H1 (cell line): Measurements from ENCODE around the gene ZNF608. TPM values are rescaled to one million over a fixed set of nuclear protein-coding genes. Genes with fewer than 3 reads are reported as not detected.

Experiments
- CTCF ChIA-PET: fragments of 300-600 bp; sonication (Branson Sonifier 250); formaldehyde crosslinking; loops from one replicate; lab custom pipeline; 2021; ENCODE audit not compliant: partially characterized antibody; lab: Charles Lee
- POLR2A ChIA-PET: fragments of 300-600 bp; sonication (Branson Sonifier 250); formaldehyde crosslinking; loops from one replicate; lab custom pipeline; 2021; ENCODE audit warnings: inconsistent platforms; ENCODE audit not compliant: partially characterized antibody; lab: Charles Lee
- DNase-seq, 2 experiments: peaks; one replicate each; pipeline versions ENCODE4 v3.0.0 to v3.0.0-alpha.2; 2010 to 2022; ENCODE audit warnings: low spot score in 2 of 2, low read depth in 1 of 2, mixed read lengths in 1 of 2
- FAIRE-seq: peaks from 2 replicates; lab custom pipeline; 2011; peaks lifted over from hg19 to GRCh38; lab: Jason Lieb, UNC
- H2AFZ ChIP-seq: 2 replicates; pipeline ENCODE4 v1.8.1; 2012; ENCODE audit warnings: low read length, inconsistent platforms
- H2AK5ac ChIP-seq: 2 replicates; pipeline ENCODE4 v1.6.1; 2013; ENCODE audit warnings: low read depth, low read length
- H2BK120ac ChIP-seq: replicated peaks from 2 replicates; pipeline ENCODE3; 2013; ENCODE audit warnings: low read depth, low read length, inconsistent platforms
- H2BK12ac ChIP-seq: 2 replicates; pipeline ENCODE4 v1.6.1; 2013; ENCODE audit warnings: low read depth, low read length
- H2BK15ac ChIP-seq: 2 replicates; pipeline ENCODE4 v1.6.1; 2013; ENCODE audit warnings: low read length
- H2BK20ac ChIP-seq: 2 replicates; pipeline ENCODE4 v1.6.1; 2013; ENCODE audit warnings: low read length
- H2BK5ac ChIP-seq: 2 replicates; pipeline ENCODE4 v1.6.1; 2013; ENCODE audit warnings: low read depth, low read length
- H3K14ac ChIP-seq: 2 replicates; pipeline ENCODE4 v1.6.1; 2013; ENCODE audit warnings: inconsistent platforms; ENCODE audit not compliant: insufficient read length
- H3K18ac ChIP-seq: 2 replicates; pipeline ENCODE4 v1.6.1; 2013; ENCODE audit warnings: low read length; ENCODE audit errors: extremely low read depth
- H3K23ac ChIP-seq: 2 replicates; pipeline ENCODE4 v1.6.1; 2013; ENCODE audit warnings: inconsistent platforms; ENCODE audit not compliant: insufficient read length
- H3K23me2 ChIP-seq: 2 replicates; pipeline ENCODE4 v1.6.1; 2013; ENCODE audit warnings: low read depth, low read length
- H3K27ac ChIP-seq: 2 replicates; pipeline ENCODE4 v1.6.1; 2011; ENCODE audit warnings: low read depth, low read length, inconsistent platforms
- H3K27me3 ChIP-seq, 4 experiments: replicated peaks in 1 of 4; 1 replicate in 1 of 4; 2 replicates in 3 of 4; pipeline versions ENCODE4 v1.6.1 to v1.8.1; 2011 to 2013; ENCODE audit warnings: low read length in 3 of 4, mild to moderate bottlenecking in 3 of 4, inconsistent platforms in 2 of 4, mixed read lengths in 2 of 4, moderate library complexity in 1 of 4; ENCODE audit not compliant: control insufficient read depth in 3 of 4, insufficient read depth in 3 of 4; ENCODE audit errors: extremely low read depth in 1 of 4
- H3K36me3 ChIP-seq, 4 experiments: 2 replicates each; pipeline versions ENCODE4 v1.6.1 to v1.8.1; 2011 to 2013; ENCODE audit warnings: mild to moderate bottlenecking in 4 of 4, low read length in 3 of 4, moderate library complexity in 2 of 4, control low read depth in 1 of 4, inconsistent platforms in 1 of 4; ENCODE audit not compliant: insufficient read depth in 4 of 4, control insufficient read depth in 2 of 4
- H3K4ac ChIP-seq: replicated peaks from 2 replicates; pipeline ENCODE3; 2013; ENCODE audit warnings: low read length, low read depth, mixed read lengths, inconsistent platforms; ENCODE audit not compliant: insufficient read length
- H3K4me1 ChIP-seq, 4 experiments: replicated peaks in 1 of 4; 1 replicate in 1 of 4; 2 replicates in 3 of 4; pipeline versions ENCODE4 v1.6.1 to v1.8.1; 2011 to 2013; ENCODE audit warnings: low read length in 3 of 4, inconsistent platforms in 2 of 4, mixed read lengths in 1 of 4; ENCODE audit not compliant: insufficient read depth in 4 of 4, control insufficient read depth in 3 of 4
- H3K4me2 ChIP-seq, 2 experiments: 2 replicates each; pipeline versions ENCODE4 v1.6.1 to v1.8.1; 2011 to 2013; ENCODE audit warnings: low read depth in 2 of 2, low read length in 2 of 2, control low read depth in 1 of 2, inconsistent platforms in 1 of 2, mild to moderate bottlenecking in 1 of 2; ENCODE audit not compliant: insufficient read depth in 1 of 2
- H3K4me3 ChIP-seq, 4 experiments: fragments of 200-600, 300-600 bp in 1 of 4; sonication (generic), shearing (Covaris generic), sonication (Bioruptor Twin) in 1 of 4; 2 replicates each; pipeline versions ENCODE4 v1.5.1 to v1.8.1; 2011 to 2016; ENCODE audit warnings: low read length in 4 of 4, low read depth in 3 of 4, control low read depth in 2 of 4, inconsistent platforms in 2 of 4, mild to moderate bottlenecking in 2 of 4, mixed read lengths in 1 of 4, moderate library complexity in 1 of 4; ENCODE audit not compliant: insufficient read depth in 2 of 4; ENCODE audit errors: extremely low read depth in 1 of 4
- H3K56ac ChIP-seq: replicated peaks from 2 replicates; pipeline ENCODE3; 2013; ENCODE audit warnings: low read depth, mild to moderate bottlenecking, mixed read lengths, low read length, inconsistent platforms; ENCODE audit not compliant: insufficient read length
- H3K79me1 ChIP-seq: 2 replicates; pipeline ENCODE4 v1.6.1; 2013; ENCODE audit warnings: low read depth, low read length, control low read depth
- H3K79me2 ChIP-seq, 2 experiments: 2 replicates each; pipeline versions ENCODE4 v1.6.1 to v1.8.1; 2012 to 2013; ENCODE audit warnings: low read length in 2 of 2, mild to moderate bottlenecking in 2 of 2, inconsistent platforms in 1 of 2; ENCODE audit not compliant: insufficient read depth in 2 of 2, control insufficient read depth in 1 of 2
- H3K9ac ChIP-seq, 4 experiments: replicated peaks in 1 of 4; 1 replicate in 1 of 4; 2 replicates in 3 of 4; pipeline versions ENCODE4 v1.6.1 to v1.8.1; 2011 to 2013; ENCODE audit warnings: low read depth in 3 of 4, low read length in 3 of 4, control low read depth in 2 of 4, mild to moderate bottlenecking in 2 of 4, moderate library complexity in 2 of 4, inconsistent platforms in 1 of 4; ENCODE audit errors: extremely low read depth in 1 of 4
- H3K9me3 ChIP-seq, 2 experiments: 2 replicates each; pipeline versions ENCODE4 v1.6.1 to v1.8.1; 2012 to 2013; ENCODE audit warnings: mild to moderate bottlenecking in 2 of 2, moderate library complexity in 2 of 2, control low read depth in 1 of 2, inconsistent platforms in 1 of 2, low read depth in 1 of 2, low read length in 1 of 2, mixed read lengths in 1 of 2; ENCODE audit not compliant: insufficient read depth in 2 of 2
- H4K20me1 ChIP-seq, 2 experiments: replicated peaks in 1 of 2; 2 replicates each; pipeline versions ENCODE3 to v1.8.1; 2011 to 2013; ENCODE audit warnings: inconsistent platforms in 2 of 2, low read length in 2 of 2, mild to moderate bottlenecking in 1 of 2; ENCODE audit not compliant: insufficient read depth in 2 of 2, control insufficient read depth in 1 of 2
- H4K5ac ChIP-seq: 2 replicates; pipeline ENCODE4 v1.6.1; 2013; ENCODE audit warnings: low read length, low read depth, mixed read lengths, inconsistent platforms; ENCODE audit not compliant: insufficient read length
- H4K8ac ChIP-seq: 2 replicates; pipeline ENCODE4 v1.8.0; 2013; ENCODE audit warnings: mild to moderate bottlenecking, moderate library complexity, low read length, inconsistent platforms; ENCODE audit not compliant: insufficient read depth; ENCODE audit errors: extremely low read depth
- H4K91ac ChIP-seq: replicated peaks from 2 replicates; pipeline ENCODE3; 2013; ENCODE audit warnings: low read length, mixed read lengths, inconsistent platforms; ENCODE audit not compliant: insufficient read length
- ASH2L ChIP-seq: fragments of 200-600, 300-600 bp; sonication (generic); IDR thresholded peaks from one replicate; pipeline ENCODE4 v1.7.1; 2017; ENCODE audit warnings: low read length
- CEBPB ChIP-seq: IDR thresholded peaks from 2 replicates; pipeline ENCODE4 v1.6.1; 2012; ENCODE audit warnings: low read depth, low read length
- CTCF ChIP-seq, 3 experiments: IDR thresholded peaks; 1 replicate in 2 of 3; 2 replicates in 1 of 3; pipeline versions ENCODE4 v1.5.1 to v1.6.1; 2011; ENCODE audit warnings: low read length in 3 of 3, mild to moderate bottlenecking in 3 of 3, inconsistent platforms in 2 of 3, low read depth in 1 of 3, moderate library complexity in 1 of 3; ENCODE audit not compliant: insufficient read depth in 1 of 3; ENCODE audit errors: control extremely low read depth in 1 of 3
- FOSL1 ChIP-seq: IDR thresholded peaks from 2 replicates; pipeline ENCODE4 v1.6.1; 2011; ENCODE audit warnings: mild to moderate bottlenecking, low read depth, low read length, moderate library complexity; ENCODE audit not compliant: insufficient read depth
- SP4 ChIP-seq: IDR thresholded peaks from 2 replicates; pipeline ENCODE4 v1.6.1; 2012; ENCODE audit warnings: low read length, inconsistent platforms
- WGBS, 2 experiments: shearing (Covaris generic) in 1 of 2; methylation state at CpG; one replicate each; pipeline versions ENCODE4 v1.1.6 to v1.1.7; 2013 to 2015; ENCODE audit warnings: low lambda C conversion rate in 2 of 2, mixed read lengths in 2 of 2, inconsistent platforms in 1 of 2, low coverage in 1 of 2, missing lambda C conversion rate in 1 of 2; ENCODE audit not compliant: insufficient replicate concordance in 2 of 2, insufficient coverage in 1 of 2, insufficient read length in 1 of 2; ENCODE audit errors: extremely low coverage in 1 of 2, missing lambda C conversion rate in 1 of 2; 5-methylcytosine and 5-hydroxymethylcytosine counted together
- polyA plus RNA-seq, 7 experiments: library from polyadenylated mRNA; depleted of rRNA in 3 of 7; stranded (reverse) in 5 of 7; unstranded in 2 of 7; fragments of >200 nt in 5 of 7; fragments of 200-250 nt in 2 of 7; gene quantifications; 1 replicate in 5 of 7; 2 replicates in 1 of 7; 4 replicates in 1 of 7; pipeline versions ENCODE4 v1.2.1 to v1.2.3, GENCODE V29; 2011 to 2013; ENCODE audit warnings: missing spikeins in 2 of 7, mixed read lengths in 2 of 7
- total RNA-seq: library from RNA; stranded (reverse); fragmentation: NEBNext Ultra II Directional; extraction: Animal tissue kit (Norgen Biotek cat#: 25700); gene quantifications from 2 replicates; pipeline ENCODE4 v1.2.1, GENCODE V29; 2021

Gene ZNF608
- total and polyA plus RNA-seq, 2 of the 8 experiments (the other 6 are each of a cell fraction or from before 2014, with no cell fraction given), result 17.2 to 40.8 TPM

- H3K27ac ChIP-seq, result no peak overlapping the region
- no peak overlapping the region for H3K18ac ChIP-seq
- no peak overlapping the region for H2BK15ac ChIP-seq
- no peak overlapping the region for H4K5ac ChIP-seq
- no peak for DNase-seq
- no peak overlapping the region for H2BK12ac ChIP-seq
- no peak overlapping the region for H4K91ac ChIP-seq
- no peak overlapping the region for H3K4me2 ChIP-seq
- ChIA-PET CTCF (interaction anchor here (0.7 kb wide), 1 partner anchor 10 kb away, joined by 3 read pairs; no protein-coding TSS in a partner anchor), POLR2A (no interaction called here)
- H3K79me2 ChIP-seq, result no peaks in the 10 kb centered on the region
- H4K8ac ChIP-seq, result no peak overlapping the region
- no peaks in the 10 kb centered on the region for H3K27me3 ChIP-seq
- H2AFZ ChIP-seq, result no peak overlapping the region
- H2BK120ac ChIP-seq, result no peak overlapping the region
- H3K9ac ChIP-seq, result no peak overlapping the region
- no peaks in the 10 kb centered on the region for H3K9me3 ChIP-seq
- no peak overlapping the region for H3K14ac ChIP-seq
- H3K23me2 ChIP-seq, result no peaks in the 10 kb centered on the region; the same call in 1 of the 2 replicates
- H3K23ac ChIP-seq, result no peak overlapping the region
- WGBS, 2 experiments, result 80% methylated on average over 2 of the region's 2 CpGs; no CpG with 5 or more reads in 1 of the 2 experiments
- H3K56ac ChIP-seq, result no peak overlapping the region
- no peak overlapping the region for H3K4me3 ChIP-seq
- H3K79me1 ChIP-seq, result no peaks in the 10 kb centered on the region
- H2BK5ac ChIP-seq, result no peak overlapping the region
- FAIRE-seq, result no peak
- peaks cover 0 to 18% (median 7%) of the 10 kb centered on the region in 4 experiments; a peak in 5 of 7 replicates for H3K4me1 ChIP-seq
- H3K4ac ChIP-seq, result no peak overlapping the region
- TF ChIP-seq CEBPB, result no peak
- no peak for TF ChIP-seq SP4
- no peak for TF ChIP-seq FOSL1
- no peak for TF ChIP-seq CTCF (IDR thresholded peaks at IDR 0.05; ENCODE audit: control extremely low read depth in 1 of 3, insufficient read depth in 1 of 3, low read depth in 1 of 3, low read length in 3 of 3)
- TF ChIP-seq ASH2L, result no peak
- no peaks in the 10 kb centered on the region for H4K20me1 ChIP-seq
- no peak overlapping the region for H2AK5ac ChIP-seq
- no peak overlapping the region for H2BK20ac ChIP-seq
- H3K36me3 ChIP-seq, result no peaks in the 10 kb centered on the region
Measured at GRCh38 chr5:124755041-124755440, 8.6 kb upstream of the ZNF608 start.
